Keratinocyte (primary cell): Measurements from ENCODE around the gene MAGI1.

Experiments used
- CTCF ChIP-seq, 3 experiments: IDR thresholded peaks in 1 of 3; conservative IDR thresholded peaks in 1 of 3; optimal IDR thresholded peaks in 1 of 3; 2 replicates in 2 of 3; 3 replicates in 1 of 3; pipeline versions ENCODE3 to v1.5.1; 2011; ENCODE audit warnings: low read length in 3 of 3, mild to moderate bottlenecking in 3 of 3, moderate library complexity in 2 of 3, control low read depth in 1 of 3, inconsistent platforms in 1 of 3; ENCODE audit not compliant: insufficient read depth in 2 of 3; ENCODE audit errors: extremely low read depth in 1 of 3
- EZH2 ChIP-seq: IDR thresholded peaks from one replicate; pipeline ENCODE4 v1.6.1; 2012; ENCODE audit warnings: inconsistent platforms, mild to moderate bottlenecking, low read length, moderate library complexity

GRCh38 chr3:65422154-65422553, 616.6 kb downstream of the MAGI1 start:
- TF ChIP-seq CTCF (optimal IDR thresholded peaks at IDR 0.05 in 1 of 3, IDR thresholded peaks at IDR 0.05 in 1 of 3, conservative IDR thresholded peaks at IDR 0.05 in 1 of 3; ENCODE audit: extremely low read depth in 1 of 3, insufficient read depth in 2 of 3, low read length in 3 of 3) (no peak), EZH2 (no peak)
